ENCODE results near the gene MDGA2. TPM values are rescaled to one million over a fixed set of nuclear protein-coding genes. Genes with fewer than 3 reads are reported as not detected.

Gene MDGA2
- total RNA-seq, 4 donors from 2014 or later = 4.2 TPM; not detected in 3

DNA sequence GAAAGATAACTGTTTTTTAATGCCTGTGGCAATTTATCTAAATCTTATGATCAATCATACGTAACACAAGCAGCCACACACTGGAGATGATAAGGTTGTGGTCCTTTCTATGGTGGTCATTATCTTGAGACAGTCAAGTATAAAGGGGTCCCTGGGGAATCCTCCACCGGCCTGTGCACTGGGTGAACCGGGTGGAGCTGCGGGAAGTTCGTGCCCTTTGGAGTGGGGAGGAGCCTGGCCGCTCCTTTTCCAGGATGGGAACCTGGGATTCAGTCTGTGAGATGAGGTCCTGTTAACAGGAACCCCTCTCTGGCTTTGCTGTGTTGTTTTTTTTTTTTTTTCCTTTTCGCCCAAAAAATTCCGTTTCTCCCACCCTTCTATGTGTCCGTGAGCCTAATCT, 856.3 kb downstream of the MDGA2 start:
- no peaks in the 10 kb centered on the region for H3K27me3 ChIP-seq
- H3K4me1 ChIP-seq = no peaks in the 10 kb centered on the region
- no peak overlapping the region for H3K27ac ChIP-seq
- H3K36me3 ChIP-seq = no peaks in the 10 kb centered on the region
- no peak for DNase-seq
- no peak overlapping the region for H3K4me3 ChIP-seq
- intact Hi-C loops (cut with DNase I; ENCODE audit: low total_unique reads) = no loop called here
- TF ChIP-seq CTCF (IDR thresholded peaks at IDR 0.05) (no peak), POLR2A (IDR thresholded peaks at IDR 0.05) (no peak)
- no peaks in the 10 kb centered on the region for H3K9me3 ChIP-seq

DNA sequence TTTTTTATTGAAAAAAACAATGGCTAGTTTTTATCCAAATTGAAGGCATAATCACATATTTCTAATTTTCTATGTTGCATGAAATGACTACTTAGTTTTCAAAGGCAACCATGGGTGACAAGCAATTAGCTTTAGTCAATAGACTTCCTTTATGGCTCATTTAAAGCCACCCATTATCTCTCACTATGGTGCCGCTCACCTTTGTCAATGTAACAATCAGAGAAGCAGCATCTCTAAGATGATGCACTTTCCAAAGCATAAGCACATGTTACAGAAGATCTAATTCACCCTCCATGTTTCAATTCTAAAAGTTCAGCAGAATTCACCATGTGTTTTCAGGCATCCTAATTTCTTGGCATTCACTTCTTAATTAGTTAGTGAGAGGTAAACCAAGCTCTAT, 857.3 kb downstream of the MDGA2 start:
- Histone ChIP-seq H3K4me3 (no peak overlapping the region), H3K27ac (no peak overlapping the region), H3K27me3 (no peaks in the 10 kb centered on the region), H3K36me3 (no peaks in the 10 kb centered on the region), H3K4me1 (no peaks in the 10 kb centered on the region), H3K9me3 (no peaks in the 10 kb centered on the region)
- TF ChIP-seq CTCF (IDR thresholded peaks at IDR 0.05) = no peak
- no peak for TF ChIP-seq POLR2A (IDR thresholded peaks at IDR 0.05)
- intact Hi-C loops (cut with DNase I; ENCODE audit: low total_unique reads) = no loop called here
- no peak for DNase-seq

- no peak overlapping the region for H3K4me3 ChIP-seq
- intact Hi-C loops (cut with DNase I; ENCODE audit: low total_unique reads) = no loop called here
- H3K9me3 ChIP-seq = no peaks in the 10 kb centered on the region
- H3K27ac ChIP-seq = no peak overlapping the region
- TF ChIP-seq POLR2A (IDR thresholded peaks at IDR 0.05) (no peak), CTCF (IDR thresholded peaks at IDR 0.05) (no peak)
- H3K27me3 ChIP-seq = no peaks in the 10 kb centered on the region
- H3K4me1 ChIP-seq = no peaks in the 10 kb centered on the region
- H3K36me3 ChIP-seq = no peaks in the 10 kb centered on the region
- no peak for DNase-seq
Observed at GRCh38 chr14:46793144-46793543, 882.3 kb downstream of the MDGA2 start.

Small RNA genes lying within 50 kb of the gene (small RNA-seq; reads per million reads assigned to genes)
- not detected for gene RF00402

Measured in uterus (tissue), 4 donors.